ENCODE measurements around the gene CREBRF. TPM values are rescaled to one million over a fixed set of nuclear protein-coding genes. Genes with fewer than 3 reads are reported as not detected.

CREBRF gene
- polyA plus RNA-seq, 2 of the 4 experiments (the other 2 are of a cell fraction), result 1.8 to 7.2 TPM

DNA sequence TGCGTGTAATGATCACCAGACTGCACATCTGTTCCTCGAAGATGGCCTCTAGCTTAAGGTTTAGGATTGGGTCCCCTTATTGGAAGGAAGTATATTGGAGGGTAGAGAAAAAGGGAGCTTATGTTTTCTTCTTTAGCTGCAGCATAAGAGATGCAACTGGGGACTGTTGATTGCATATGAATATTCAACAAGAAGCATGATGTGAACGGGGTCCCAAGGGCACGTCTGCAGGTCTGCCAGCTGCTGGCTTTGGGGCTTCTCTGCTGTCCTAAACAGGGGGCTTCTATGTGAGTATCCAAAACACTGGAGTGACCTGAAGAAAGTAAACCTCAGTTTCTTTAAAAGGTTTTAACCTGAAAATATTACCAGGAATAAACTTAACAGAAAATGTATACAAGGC lies 84.6 kb downstream of the CREBRF start:
- FAIRE-seq, result no peak
- Histone ChIP-seq H3K4me2 (no peak overlapping the region), H3K4me1 (no peaks in the 10 kb centered on the region), H3K27ac (no peak overlapping the region), H3K9me3 (no peaks in the 10 kb centered on the region), H3K4me3 (no peak overlapping the region)
- WGBS (ENCODE audit: missing lambda C conversion rate), result 67% methylated on average over 4 of the region's 4 CpGs
- no peak for TF ChIP-seq CBX2 (IDR thresholded peaks at IDR 0.05; ENCODE audit: borderline replicate concordance, low read depth)
- TF ChIP-seq TFCP2L1 (CRISPR knock-in tag; IDR thresholded peaks at IDR 0.05), result no peak
- TF ChIP-seq ZNF302 (CRISPR knock-in tag; IDR thresholded peaks at IDR 0.05), result no peak
- no peak for TF ChIP-seq POLR2A (IDR thresholded peaks at IDR 0.05; ENCODE audit: low read length)
- TF ChIP-seq RAD21 (conservative IDR thresholded peaks at IDR 0.05 in 1 of 2, IDR thresholded peaks at IDR 0.05 in 1 of 2), result no peak
- TF ChIP-seq, protein P1, sequence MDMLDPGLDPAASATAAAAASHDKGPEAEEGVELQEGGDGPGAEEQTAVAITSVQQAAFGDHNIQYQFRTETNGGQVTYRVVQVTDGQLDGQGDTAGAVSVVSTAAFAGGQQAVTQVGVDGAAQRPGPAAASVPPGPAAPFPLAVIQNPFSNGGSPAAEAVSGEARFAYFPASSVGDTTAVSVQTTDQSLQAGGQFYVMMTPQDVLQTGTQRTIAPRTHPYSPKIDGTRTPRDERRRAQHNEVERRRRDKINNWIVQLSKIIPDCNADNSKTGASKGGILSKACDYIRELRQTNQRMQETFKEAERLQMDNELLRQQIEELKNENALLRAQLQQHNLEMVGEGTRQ (IDR thresholded peaks at IDR 0.05), result no peak
- TF ChIP-seq REST (IDR thresholded peaks at IDR 0.05), result no peak
- TF ChIP-seq HDAC2 (IDR thresholded peaks at IDR 0.05), result no peak
- TF ChIP-seq ZFP36 (IDR thresholded peaks at IDR 0.05; ENCODE audit: borderline replicate concordance, partially characterized antibody), result no peak
- no peak for TF ChIP-seq EHMT2 (IDR thresholded peaks at IDR 0.05; ENCODE audit: low read depth)
- TF ChIP-seq MYC (IDR thresholded peaks at IDR 0.05; ENCODE audit: borderline replicate concordance, low read length), result no peak
- TF ChIP-seq CHD4 (IDR thresholded peaks at IDR 0.05; ENCODE audit: borderline replicate concordance), result no peak
- TF ChIP-seq MAFK (IDR thresholded peaks at IDR 0.05; ENCODE audit: partially characterized antibody), result no peak
- TF ChIP-seq SREBF2 (IDR thresholded peaks at IDR 0.05), result no peak
- TF ChIP-seq, protein P2, sequence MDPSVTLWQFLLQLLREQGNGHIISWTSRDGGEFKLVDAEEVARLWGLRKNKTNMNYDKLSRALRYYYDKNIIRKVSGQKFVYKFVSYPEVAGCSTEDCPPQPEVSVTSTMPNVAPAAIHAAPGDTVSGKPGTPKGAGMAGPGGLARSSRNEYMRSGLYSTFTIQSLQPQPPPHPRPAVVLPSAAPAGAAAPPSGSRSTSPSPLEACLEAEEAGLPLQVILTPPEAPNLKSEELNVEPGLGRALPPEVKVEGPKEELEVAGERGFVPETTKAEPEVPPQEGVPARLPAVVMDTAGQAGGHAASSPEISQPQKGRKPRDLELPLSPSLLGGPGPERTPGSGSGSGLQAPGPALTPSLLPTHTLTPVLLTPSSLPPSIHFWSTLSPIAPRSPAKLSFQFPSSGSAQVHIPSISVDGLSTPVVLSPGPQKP (IDR thresholded peaks at IDR 0.05; ENCODE audit: low read depth, low read length), result no peak
- TF ChIP-seq CEBPB (IDR thresholded peaks at IDR 0.05), result no peak
- no peak for TF ChIP-seq FOSL2 (IDR thresholded peaks at IDR 0.05)
- TF ChIP-seq FOSL2 (CRISPR knock-in tag; IDR thresholded peaks at IDR 0.05), result no peak
- ChIA-PET CTCF (interaction anchor here (1.4 to 1.5 kb wide), 3 partner anchors 9 to 433 kb away, joined by 3 to 7 read pairs (median 5); partner anchors contain the start of gene ATP6V0E1), POLR2A (interaction anchor here (0.5 kb wide), 1 partner anchor 83 kb away, joined by 3 read pairs; no protein-coding TSS in a partner anchor)
- no peak for DNase-seq (ENCODE audit: low read depth in 1 of 2, low spot score in 1 of 2)
- no peak for ATAC-seq

DNA sequence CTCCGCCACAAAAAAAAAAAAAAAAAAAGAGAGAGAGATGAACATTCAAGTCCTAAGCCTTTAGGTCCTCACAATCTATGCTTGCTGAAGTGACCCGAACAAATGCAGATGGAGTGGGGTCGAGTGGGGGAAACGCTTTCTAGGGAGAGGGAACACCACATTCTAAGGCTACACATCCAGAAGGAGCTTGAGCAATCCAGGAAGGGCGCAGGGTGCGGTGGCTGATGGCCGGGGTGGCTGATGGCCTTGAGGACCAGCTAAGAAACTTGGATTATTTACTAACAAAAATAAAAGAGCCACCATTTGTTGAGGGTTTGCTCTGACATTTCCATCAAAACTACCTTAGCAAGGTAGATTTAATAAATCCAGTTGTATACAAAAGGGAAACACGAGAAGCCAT lies 87.4 kb downstream of the CREBRF start:
- Histone ChIP-seq H3K4me2 (no peak overlapping the region; the same call in 2 of the 3 replicates), H3K4me3 (no peak overlapping the region), H3K9me3 (no peaks in the 10 kb centered on the region), H3K4me1 (no peaks in the 10 kb centered on the region), H3K27ac (no peak overlapping the region)
- WGBS (ENCODE audit: missing lambda C conversion rate), result 81% methylated on average over 8 of the region's 8 CpGs
- no peak for DNase-seq (ENCODE audit: low read depth in 1 of 2, low spot score in 1 of 2)
- POLR2A ChIA-PET, result no interaction called here
- FAIRE-seq, result no peak
- ATAC-seq, result no peak
- CTCF ChIA-PET, result interaction anchor here (0.6 to 1.9 kb wide), 11 partner anchors 9 to 436 kb away, joined by 3 to 15 read pairs (median 3); no protein-coding TSS in a partner anchor
- TF ChIP-seq TFCP2L1 (CRISPR knock-in tag; IDR thresholded peaks at IDR 0.05), result no peak
- no peak for TF ChIP-seq HEYL (CRISPR knock-in tag; IDR thresholded peaks at IDR 0.05)
- no peak for TF ChIP-seq ATOH8 (CRISPR knock-in tag; IDR thresholded peaks at IDR 0.05; ENCODE audit: low read depth)
- TF ChIP-seq POLR2A (IDR thresholded peaks at IDR 0.05; ENCODE audit: low read length), result no peak
- no peak for TF ChIP-seq NR3C1 (IDR thresholded peaks at IDR 0.05)
- TF ChIP-seq CBX2 (IDR thresholded peaks at IDR 0.05; ENCODE audit: borderline replicate concordance, low read depth), result no peak
- TF ChIP-seq POLR2AphosphoS2 (conservative IDR thresholded peaks at IDR 0.05; ENCODE audit: low read length), result no peak
- TF ChIP-seq, protein P3, sequence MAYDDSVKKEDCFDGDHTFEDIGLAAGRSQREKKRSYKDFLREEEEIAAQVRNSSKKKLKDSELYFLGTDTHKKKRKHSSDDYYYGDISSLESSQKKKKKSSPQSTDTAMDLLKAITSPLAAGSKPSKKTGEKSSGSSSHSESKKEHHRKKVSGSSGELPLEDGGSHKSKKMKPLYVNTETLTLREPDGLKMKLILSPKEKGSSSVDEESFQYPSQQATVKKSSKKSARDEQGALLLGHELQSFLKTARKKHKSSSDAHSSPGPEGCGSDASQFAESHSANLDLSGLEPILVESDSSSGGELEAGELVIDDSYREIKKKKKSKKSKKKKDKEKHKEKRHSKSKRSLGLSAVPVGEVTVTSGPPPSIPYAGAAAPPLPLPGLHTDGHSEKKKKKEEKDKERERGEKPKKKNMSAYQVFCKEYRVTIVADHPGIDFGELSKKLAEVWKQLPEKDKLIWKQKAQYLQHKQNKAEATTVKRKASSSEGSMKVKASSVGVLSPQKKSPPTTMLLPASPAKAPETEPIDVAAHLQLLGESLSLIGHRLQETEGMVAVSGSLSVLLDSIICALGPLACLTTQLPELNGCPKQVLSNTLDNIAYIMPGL (CRISPR knock-in tag; IDR thresholded peaks at IDR 0.05; ENCODE audit: borderline replicate concordance), result no peak
- no peak for TF ChIP-seq NFE2L2 (conservative IDR thresholded peaks at IDR 0.05; ENCODE audit: low read length)
- TF ChIP-seq ZNF302 (CRISPR knock-in tag; IDR thresholded peaks at IDR 0.05), result no peak
- no peak for TF ChIP-seq HDAC2 (IDR thresholded peaks at IDR 0.05)
- TF ChIP-seq HOXA7 (CRISPR knock-in tag; IDR thresholded peaks at IDR 0.05), result no peak
- TF ChIP-seq MYC (IDR thresholded peaks at IDR 0.05; ENCODE audit: borderline replicate concordance, low read length), result no peak
- TF ChIP-seq PHF8 (IDR thresholded peaks at IDR 0.05; ENCODE audit: borderline replicate concordance, low read depth), result no peak
- no peak for TF ChIP-seq RNF2 (IDR thresholded peaks at IDR 0.05; ENCODE audit: borderline replicate concordance, low read depth)
- TF ChIP-seq EHF (CRISPR knock-in tag; IDR thresholded peaks at IDR 0.05), result no peak
- TF ChIP-seq BHLHE40 (IDR thresholded peaks at IDR 0.05; ENCODE audit: low read depth, low read length), result no peak
